NCI-H2029 (cell line): Measurements from ENCODE around the gene ERC1.

Experiments used
- DNase-seq: peaks from one replicate; lab custom pipeline; 2025; lab: John Stamatoyannopoulos, UW

ERC1 gene

DNA sequence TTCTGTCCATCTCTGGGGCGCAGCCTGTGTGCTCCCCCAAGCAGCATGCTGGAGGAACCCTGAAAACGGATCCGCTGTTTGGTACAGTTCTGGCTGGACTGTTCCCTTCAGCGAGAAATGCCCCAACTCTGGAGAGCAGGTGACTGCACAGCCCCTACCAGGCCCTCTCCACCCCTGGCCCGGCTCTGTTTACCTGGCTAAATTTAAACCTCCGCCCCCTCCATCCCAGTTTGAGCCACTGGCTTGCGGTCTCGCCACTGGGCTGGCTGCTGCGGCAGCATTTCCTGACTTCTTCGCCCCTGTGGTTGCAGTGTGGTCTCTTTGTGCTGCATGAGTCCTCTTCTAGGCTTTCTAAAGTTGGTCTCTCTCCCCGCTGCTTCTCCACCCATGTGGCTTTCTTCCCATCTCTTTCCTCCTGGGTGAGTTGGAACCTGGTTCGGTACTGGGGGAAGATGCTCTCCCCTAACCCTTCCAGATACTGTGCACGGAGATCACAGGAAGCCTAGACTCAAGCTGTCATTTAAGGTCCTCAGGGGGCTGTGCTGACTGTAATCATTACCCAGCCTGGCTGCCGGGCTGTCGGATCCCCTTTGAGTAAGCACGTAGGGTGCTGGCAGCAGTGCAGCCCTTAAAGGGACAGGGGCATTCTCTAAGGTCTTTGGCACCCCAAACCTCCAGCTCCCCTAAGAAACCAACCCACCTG, 542.7 kb downstream of the ERC1 start:
- DNase-seq: no peak

DNA sequence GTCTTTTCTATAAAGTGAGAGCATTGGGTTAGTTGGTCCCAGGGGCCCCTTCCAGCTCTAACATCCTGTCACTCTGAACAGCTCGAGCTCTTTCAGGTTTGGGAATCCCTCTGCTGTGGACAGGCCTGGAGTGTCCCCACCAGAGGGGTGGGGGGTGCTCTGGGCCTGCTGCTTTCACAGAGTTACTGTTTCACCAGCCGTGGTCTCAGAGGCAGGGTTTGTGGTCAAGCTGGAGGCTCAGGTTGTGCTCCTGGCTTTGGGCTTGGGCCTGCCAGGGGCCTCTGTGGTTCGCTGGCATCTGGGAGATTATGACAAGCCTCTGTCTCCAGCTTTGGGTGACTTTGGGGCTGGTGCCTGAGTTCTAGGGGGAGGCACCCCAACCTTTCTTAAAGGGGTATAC, 543.7 kb downstream of the ERC1 start:
- DNase-seq: no peak

- DNase-seq: no peak
Measured at GRCh38 chr12:1536817-1537216, 545.8 kb downstream of the ERC1 start.

DNA sequence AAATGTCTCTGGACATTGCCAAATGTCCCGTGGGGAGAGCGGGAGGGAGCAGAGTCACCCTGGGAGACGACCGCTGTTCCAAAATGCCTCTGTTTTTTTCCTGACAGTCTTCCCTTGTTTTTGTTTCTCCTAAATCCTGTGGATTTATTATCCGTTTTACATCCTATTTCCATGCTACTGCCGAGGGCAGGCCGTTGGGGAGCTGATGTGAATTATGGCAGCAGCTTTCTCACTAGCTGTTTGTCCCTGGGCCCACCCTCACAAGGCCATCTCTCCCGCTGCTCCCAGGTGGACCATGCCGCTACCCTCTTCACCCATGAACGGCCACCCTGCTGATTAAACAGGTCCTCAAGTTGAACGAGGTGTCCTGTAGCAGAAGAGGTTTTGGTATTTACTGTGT, 548.1 kb downstream of the ERC1 start:
- DNase-seq: no peak

GRCh38 chr12:1540690-1541089, 549.7 kb downstream of the ERC1 start:
- DNase-seq: no peak

DNA sequence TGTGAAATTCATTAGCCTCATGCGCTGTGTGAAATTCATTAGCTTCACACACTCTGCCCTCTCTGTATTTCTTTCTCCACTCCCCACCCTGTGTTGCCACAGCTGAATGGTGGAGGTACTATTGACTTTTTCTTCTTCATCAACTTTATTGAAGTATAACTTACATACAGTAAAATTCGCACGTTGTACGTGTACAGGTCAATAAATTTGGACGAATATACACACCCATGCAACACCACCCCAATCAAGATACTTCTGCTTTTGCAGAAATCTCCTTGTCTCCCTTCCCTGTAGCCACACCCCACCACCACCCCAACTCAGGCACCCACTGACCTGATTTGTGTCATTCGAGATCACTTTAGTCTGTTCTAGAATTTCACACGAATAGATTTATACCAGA, 551.6 kb downstream of the ERC1 start:
- no peak for DNase-seq

- no peak for DNase-seq
Measured at GRCh38 chr12:1544996-1545700, 554.1 kb downstream of the ERC1 start.
